A673 (cell line): Measurements from ENCODE around the gene SSH2.

Source experiments
- CTCF ChIP-seq: fragments of 300-800, 200-600 bp; sonication (generic); conservative IDR thresholded peaks from 2 replicates; pipeline ENCODE4 v1.5.1; 2017; ENCODE audit warnings: low read depth, mild to moderate bottlenecking, antibody characterized with exemption, low read length, moderate library complexity, mixed read lengths
- EZH2 ChIP-seq: fragments of 200-600 bp; sonication (generic); IDR thresholded peaks from 2 replicates; pipeline ENCODE4 v1.6.1; 2017; ENCODE audit warnings: borderline replicate concordance, low read depth, mild to moderate bottlenecking, mixed read lengths, antibody characterized with exemption, low read length; ENCODE audit not compliant: poor library complexity, severe bottlenecking

DNA sequence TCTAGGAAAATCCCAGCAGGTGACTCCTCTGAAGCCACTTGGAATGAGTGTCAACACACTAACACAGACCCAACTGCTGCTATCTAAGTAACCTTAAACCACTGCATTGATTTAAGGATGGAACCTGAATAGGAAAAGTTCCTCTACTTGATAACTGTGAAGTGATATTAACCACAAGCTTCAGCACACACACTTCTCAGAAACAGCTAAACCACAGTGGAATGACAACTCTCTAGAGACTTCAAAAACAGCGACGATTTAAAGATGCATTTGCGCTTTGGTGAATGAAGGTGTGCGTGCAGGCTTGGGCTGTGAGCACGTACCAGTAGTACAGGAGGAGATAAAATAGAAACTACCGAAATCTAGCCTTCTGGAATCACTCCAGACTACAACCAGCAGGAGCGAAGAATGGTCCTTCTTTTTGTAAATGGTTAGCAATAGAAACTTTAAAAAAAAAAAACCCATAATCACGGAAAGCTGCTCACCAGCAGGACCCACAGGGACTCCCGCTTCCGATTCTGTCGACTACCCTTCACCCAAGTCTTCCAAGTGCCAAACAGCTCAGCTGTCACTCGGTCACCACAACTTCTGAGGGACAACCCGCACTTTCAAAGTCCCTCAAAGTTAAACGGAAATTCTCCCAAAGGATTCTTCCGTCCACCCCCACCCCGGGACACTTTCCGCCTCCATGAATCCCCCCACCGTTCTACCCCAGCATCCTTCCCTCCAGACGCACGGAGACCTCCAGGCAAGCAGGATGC lies 169.6 kb downstream of the SSH2 start:
- TF ChIP-seq CTCF (no peak), EZH2 (no peak)
